ENCODE measurements around the gene GPR39.

DNA sequence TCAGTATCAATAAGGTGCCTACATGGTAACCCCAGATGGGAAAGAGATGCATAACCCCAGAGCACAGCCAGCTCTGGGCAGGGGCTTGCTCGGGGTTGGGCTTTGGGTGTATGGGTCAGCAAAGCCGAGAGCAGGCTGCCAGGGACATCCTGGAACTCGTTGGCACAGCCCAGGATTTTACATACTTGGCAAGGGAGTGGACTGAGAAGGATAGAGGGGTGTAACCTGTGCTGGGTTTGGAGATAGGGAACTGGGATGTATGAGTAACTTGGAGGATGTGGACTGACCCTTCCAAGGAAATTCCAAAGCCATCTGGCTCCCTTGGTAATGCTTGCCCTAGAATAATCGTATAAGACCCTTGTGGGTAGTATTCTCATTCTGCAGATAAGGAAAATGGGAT is 44.2 kb downstream of the GPR39 start:
- no peak for TF ChIP-seq POLR2A (IDR thresholded peaks at IDR 0.05)
- TF ChIP-seq, protein P1, sequence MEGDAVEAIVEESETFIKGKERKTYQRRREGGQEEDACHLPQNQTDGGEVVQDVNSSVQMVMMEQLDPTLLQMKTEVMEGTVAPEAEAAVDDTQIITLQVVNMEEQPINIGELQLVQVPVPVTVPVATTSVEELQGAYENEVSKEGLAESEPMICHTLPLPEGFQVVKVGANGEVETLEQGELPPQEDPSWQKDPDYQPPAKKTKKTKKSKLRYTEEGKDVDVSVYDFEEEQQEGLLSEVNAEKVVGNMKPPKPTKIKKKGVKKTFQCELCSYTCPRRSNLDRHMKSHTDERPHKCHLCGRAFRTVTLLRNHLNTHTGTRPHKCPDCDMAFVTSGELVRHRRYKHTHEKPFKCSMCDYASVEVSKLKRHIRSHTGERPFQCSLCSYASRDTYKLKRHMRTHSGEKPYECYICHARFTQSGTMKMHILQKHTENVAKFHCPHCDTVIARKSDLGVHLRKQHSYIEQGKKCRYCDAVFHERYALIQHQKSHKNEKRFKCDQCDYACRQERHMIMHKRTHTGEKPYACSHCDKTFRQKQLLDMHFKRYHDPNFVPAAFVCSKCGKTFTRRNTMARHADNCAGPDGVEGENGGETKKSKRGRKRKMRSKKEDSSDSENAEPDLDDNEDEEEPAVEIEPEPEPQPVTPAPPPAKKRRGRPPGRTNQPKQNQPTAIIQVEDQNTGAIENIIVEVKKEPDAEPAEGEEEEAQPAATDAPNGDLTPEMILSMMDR (IDR thresholded peaks at IDR 0.05), result no peak
